A549 treated with RU486 at 1 μM for 4 hours (cell line): ENCODE data around the gene FAP. TPM values are rescaled to one million over a fixed set of nuclear protein-coding genes. Genes with fewer than 3 reads are reported as not detected.

Source experiments
- total RNA-seq: library from RNA; stranded (reverse); fragments of 200-300 nt; extraction: Qiagen RNA extraction; gene quantifications from 5 replicates; pipeline ENCODE4 v1.2.3, GENCODE V29; 2022; ENCODE audit warnings: low read depth

FAP gene
- 0.06 TPM in 1 of 5 replicates, not detected in the others for total RNA-seq

GRCh38 chr2:162243294-162243693 lies at the start of gene FAP:
TSS of gene FAP (minus strand) at chr2:162243445. CDS start at chr2:162243327, 118 bp downstream.

GRCh38 chr2:162152147-162152546 lies 91.1 kb downstream of the FAP start, which contains the start of gene GCG:
TSS of gene GCG (minus strand) at chr2:162152247. CDS start at chr2:162149178, 3,069 bp downstream.

Other genes starting within 250 kb of the FAP start
- 0.30 to 0.71 TPM (median 0.62 TPM) in 5 replicates for gene DPP4, start 169.2 kb downstream of the FAP start, total RNA-seq
- not detected in 5 replicates for gene GCG, start 91.2 kb downstream of the FAP start, total RNA-seq
- 0.89 to 2.0 TPM (median 1.1 TPM) in 5 replicates for gene IFIH1, start 75.2 kb upstream of the FAP start, total RNA-seq
- 5.4 to 8.3 TPM (median 7.5 TPM) in 5 replicates for gene GCA, start 100.7 kb upstream of the FAP start, total RNA-seq